ENCODE results near the gene ICA1.

DNA sequence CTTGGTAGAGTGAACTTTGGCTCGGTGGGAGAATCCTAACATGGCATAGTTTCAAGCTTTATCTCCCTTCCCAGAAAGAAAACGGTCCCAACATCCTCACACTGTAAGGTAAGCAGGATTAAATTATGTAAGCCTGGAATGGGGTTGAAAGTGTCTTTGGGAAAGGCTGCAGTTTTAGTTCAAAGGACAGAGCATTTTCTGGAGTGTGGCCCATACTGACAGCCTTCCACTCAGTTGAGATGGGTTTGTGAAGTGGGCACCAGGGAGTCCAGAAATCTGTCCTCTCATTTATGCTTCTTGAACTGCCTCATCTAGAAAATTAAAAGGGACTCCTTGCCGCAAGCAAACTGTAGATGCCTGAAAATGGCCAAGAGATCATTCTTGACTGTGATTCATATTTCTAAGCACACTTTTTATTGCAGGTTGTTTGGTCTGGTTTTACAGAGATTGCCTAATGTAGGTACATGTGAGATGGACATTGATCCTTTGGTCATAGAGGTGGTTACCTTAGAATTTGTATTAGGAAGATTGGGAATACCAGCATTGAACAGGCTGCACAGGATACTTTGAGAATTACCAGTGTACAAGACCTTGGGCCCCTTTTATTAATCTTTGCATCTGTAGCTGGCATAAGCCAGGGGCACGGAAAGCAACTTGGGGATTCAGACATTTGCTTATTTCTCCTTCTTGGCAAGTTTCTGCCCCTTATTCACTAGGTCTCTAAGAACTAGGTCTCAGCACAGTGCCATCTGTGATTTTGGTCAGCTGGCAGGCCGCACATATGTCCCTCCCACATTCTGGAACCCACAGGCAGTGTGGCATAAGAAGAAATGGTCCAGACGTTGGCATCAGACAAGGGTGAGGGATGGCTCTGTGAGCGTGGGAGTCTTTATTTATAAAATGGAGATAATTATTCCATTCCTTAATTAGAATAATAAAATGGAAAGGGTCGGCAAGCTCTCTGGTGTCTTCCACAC, 167.5 kb downstream of the ICA1 start:
- TF ChIP-seq, protein P1, sequence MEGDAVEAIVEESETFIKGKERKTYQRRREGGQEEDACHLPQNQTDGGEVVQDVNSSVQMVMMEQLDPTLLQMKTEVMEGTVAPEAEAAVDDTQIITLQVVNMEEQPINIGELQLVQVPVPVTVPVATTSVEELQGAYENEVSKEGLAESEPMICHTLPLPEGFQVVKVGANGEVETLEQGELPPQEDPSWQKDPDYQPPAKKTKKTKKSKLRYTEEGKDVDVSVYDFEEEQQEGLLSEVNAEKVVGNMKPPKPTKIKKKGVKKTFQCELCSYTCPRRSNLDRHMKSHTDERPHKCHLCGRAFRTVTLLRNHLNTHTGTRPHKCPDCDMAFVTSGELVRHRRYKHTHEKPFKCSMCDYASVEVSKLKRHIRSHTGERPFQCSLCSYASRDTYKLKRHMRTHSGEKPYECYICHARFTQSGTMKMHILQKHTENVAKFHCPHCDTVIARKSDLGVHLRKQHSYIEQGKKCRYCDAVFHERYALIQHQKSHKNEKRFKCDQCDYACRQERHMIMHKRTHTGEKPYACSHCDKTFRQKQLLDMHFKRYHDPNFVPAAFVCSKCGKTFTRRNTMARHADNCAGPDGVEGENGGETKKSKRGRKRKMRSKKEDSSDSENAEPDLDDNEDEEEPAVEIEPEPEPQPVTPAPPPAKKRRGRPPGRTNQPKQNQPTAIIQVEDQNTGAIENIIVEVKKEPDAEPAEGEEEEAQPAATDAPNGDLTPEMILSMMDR (IDR thresholded peaks at IDR 0.05; ENCODE audit: low read depth, low read length): no peak
- TF ChIP-seq, protein P2, sequence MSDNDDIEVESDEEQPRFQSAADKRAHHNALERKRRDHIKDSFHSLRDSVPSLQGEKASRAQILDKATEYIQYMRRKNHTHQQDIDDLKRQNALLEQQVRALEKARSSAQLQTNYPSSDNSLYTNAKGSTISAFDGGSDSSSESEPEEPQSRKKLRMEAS (IDR thresholded peaks at IDR 0.05; ENCODE audit: low read depth, low read length): no peak

All from NB4 (cell line).